HCT116 (cell line): Measurements from ENCODE around the gene DCST2. TPM values are rescaled to one million over a fixed set of nuclear protein-coding genes. Genes with fewer than 3 reads are reported as not detected.

Experiments used
- ATAC-seq: fragments of 200-7000 bp; cut with Tn5 transposase; 2 replicates; pipeline ENCODE4 v1.9.1; 2020; ENCODE audit warnings: mild to moderate bottlenecking, moderate library complexity
- BruUV-seq: library from RNA; stranded (reverse); fragments of 400-500 nt; replicated peaks from 2 replicates; lab custom pipeline; 2021; lab: Mats Ljungman, UMichigan
- CTCF ChIA-PET: fragments of 300-600 bp; sonication (Branson Sonifier 250); formaldehyde crosslinking; loops from one replicate; lab custom pipeline; 2021; ENCODE audit warnings: antibody characterized with exemption; lab: Charles Lee
- POLR2A ChIA-PET: fragments of 300-600, 350-600 bp; sonication (Branson Sonifier 250); formaldehyde crosslinking; loops from one replicate; lab custom pipeline; 2021; ENCODE audit warnings: antibody characterized with exemption; lab: Charles Lee
- RAD21 ChIA-PET, 2 experiments: fragments of 300-600 bp; sonication (Branson Sonifier 250); formaldehyde crosslinking; loops; one replicate each; lab custom pipeline; 2023; ENCODE audit warnings: low total read pairs in 2 of 2; ENCODE audit not compliant: uncharacterized antibody in 2 of 2, unreplicated experiment in 2 of 2, low non-redundant PET in 1 of 2; lab: Charles Lee
- DNase-seq: peaks from one replicate; pipeline ENCODE4 v3.0.0-alpha.2; 2010; ENCODE audit warnings: low read depth, low spot score
- H2AFZ ChIP-seq: fragments of 200-600 bp; shearing (Covaris generic), sonication (generic); 2 replicates; pipeline ENCODE4 v1.6.1; 2017; ENCODE audit warnings: low read depth, mixed run types, mixed read lengths, antibody characterized with exemption, low read length; ENCODE audit not compliant: poor library complexity, severe bottlenecking
- H3K27ac ChIP-seq: 2 replicates; pipeline ENCODE4 v1.5.1; 2012; ENCODE audit warnings: low read depth, low read length
- H3K27me3 ChIP-seq: fragments of 200-600 bp; sonication (generic); 2 replicates; pipeline ENCODE4 v1.6.1; 2016; ENCODE audit warnings: mixed run types, low read length, mixed read lengths; ENCODE audit not compliant: insufficient read depth
- H3K36me3 ChIP-seq, 2 experiments: fragments of 200-500 bp in 1 of 2; fragments of 200-600 bp in 1 of 2; sonication (Bioruptor generic) in 1 of 2; sonication (generic) in 1 of 2; 2 replicates each; pipeline versions ENCODE4 v1.5.1 to v1.6.1; 2014 to 2016; ENCODE audit warnings: low read length in 2 of 2, inconsistent platforms in 1 of 2, mixed read lengths in 1 of 2, mixed run types in 1 of 2; ENCODE audit not compliant: insufficient read depth in 2 of 2, control insufficient read depth in 1 of 2
- H3K4me1 ChIP-seq, 2 experiments: fragments of 200-600 bp in 1 of 2; sonication (generic) in 1 of 2; 2 replicates each; pipeline versions ENCODE4 v1.5.1 to v1.6.1; 2012 to 2017; ENCODE audit warnings: low read length in 2 of 2, inconsistent platforms in 1 of 2, mild to moderate bottlenecking in 1 of 2, mixed read lengths in 1 of 2, mixed run types in 1 of 2, moderate library complexity in 1 of 2; ENCODE audit not compliant: insufficient read depth in 2 of 2, control insufficient read depth in 1 of 2
- H3K4me2 ChIP-seq: fragments of 200-600 bp; sonication (generic); 2 replicates; pipeline ENCODE4 v1.6.1; 2017; ENCODE audit warnings: mixed run types, low read length, mixed read lengths
- H3K4me3 ChIP-seq, 2 experiments: fragments of 200-600 bp in 1 of 2; sonication (generic) in 1 of 2; replicated peaks in 1 of 2; 2 replicates each; pipeline ENCODE4 v1.5.1; 2011 to 2016; ENCODE audit warnings: low read length in 2 of 2, control low read depth in 1 of 2, low read depth in 1 of 2, mild to moderate bottlenecking in 1 of 2, mixed read lengths in 1 of 2, mixed run types in 1 of 2
- H3K79me2 ChIP-seq: fragments of 200-600 bp; sonication (generic); 2 replicates; pipeline ENCODE4 v1.6.1; 2017; ENCODE audit warnings: mild to moderate bottlenecking, mixed run types, low read length, moderate library complexity, mixed read lengths; ENCODE audit not compliant: insufficient read depth
- H3K9ac ChIP-seq: fragments of 200-600 bp; sonication (generic); 2 replicates; pipeline ENCODE4 v1.6.1; 2016; ENCODE audit warnings: low read length, mixed read lengths
- H3K9me2 ChIP-seq: fragments of 200-600 bp; sonication (generic), shearing (Covaris generic); 2 replicates; pipeline ENCODE4 v1.6.1; 2017; ENCODE audit warnings: mixed run types, mild to moderate bottlenecking, moderate library complexity; ENCODE audit not compliant: insufficient read depth
- H3K9me3 ChIP-seq, 2 experiments: fragments of 200-500 bp in 1 of 2; fragments of 200-600 bp in 1 of 2; sonication (Bioruptor generic) in 1 of 2; sonication (generic) in 1 of 2; 2 replicates each; pipeline ENCODE4 v1.6.1; 2014 to 2017; ENCODE audit warnings: low read length in 2 of 2, mixed read lengths in 2 of 2, inconsistent platforms in 1 of 2, low read depth in 1 of 2, mild to moderate bottlenecking in 1 of 2, mixed run types in 1 of 2, moderate library complexity in 1 of 2; ENCODE audit not compliant: control insufficient read depth in 1 of 2, insufficient read depth in 1 of 2
- H4K20me1 ChIP-seq: fragments of 200-600 bp; sonication (generic), shearing (Covaris generic); 2 replicates; pipeline ENCODE4 v1.6.1; 2017; ENCODE audit warnings: mixed run types, mild to moderate bottlenecking, moderate library complexity; ENCODE audit not compliant: insufficient read depth
- ATF3 ChIP-seq: IDR thresholded peaks from 2 replicates; pipeline ENCODE4 v1.6.1; 2012
- EGR1 ChIP-seq: IDR thresholded peaks from 2 replicates; pipeline ENCODE4 v1.6.1; 2012; ENCODE audit warnings: low read depth
- EZH2 ChIP-seq: fragments of 200-600 bp; sonication (generic); IDR thresholded peaks from 2 replicates; pipeline ENCODE4 v1.6.1; 2017; ENCODE audit warnings: antibody characterized with exemption, mixed run types
- EZH2phosphoT487 ChIP-seq: fragments of 200-600 bp; IDR thresholded peaks from 2 replicates; pipeline ENCODE4 v1.6.1; 2018; ENCODE audit warnings: antibody characterized with exemption, borderline replicate concordance
- FOSL1 ChIP-seq: IDR thresholded peaks from 2 replicates; pipeline ENCODE4 v1.6.1; 2012; ENCODE audit warnings: low read depth
- JUND ChIP-seq: IDR thresholded peaks from 2 replicates; pipeline ENCODE4 v1.6.1; 2012
- POLR2A ChIP-seq: IDR thresholded peaks from 2 replicates; pipeline ENCODE4 v1.7.0; 2011; ENCODE audit warnings: borderline replicate concordance; ENCODE audit not compliant: insufficient read depth, insufficient read length; ENCODE audit errors: extremely low read depth
- POLR2AphosphoS5 ChIP-seq: IDR thresholded peaks from 2 replicates; pipeline ENCODE4 v1.6.1; 2011; ENCODE audit warnings: mild to moderate bottlenecking, low read depth, low read length, moderate library complexity
- SRF ChIP-seq: IDR thresholded peaks from 2 replicates; pipeline ENCODE4 v1.6.1; 2012; ENCODE audit warnings: low read depth
- TCF7L2 ChIP-seq: IDR thresholded peaks from 2 replicates; pipeline ENCODE4 v1.7.0; 2011; ENCODE audit warnings: borderline replicate concordance, inconsistent platforms; ENCODE audit not compliant: insufficient read depth, insufficient read length; ENCODE audit errors: extremely low read depth
- YY1 ChIP-seq: IDR thresholded peaks from 2 replicates; pipeline ENCODE4 v1.6.1; 2011; ENCODE audit warnings: low read length, low read depth, moderate library complexity, mild to moderate bottlenecking; ENCODE audit not compliant: insufficient replicate concordance; ENCODE audit errors: extremely low read depth
- ZFX ChIP-seq: fragments of 450-650 bp; IDR thresholded peaks from 2 replicates; pipeline ENCODE4 v1.6.1; 2017
- intact Hi-C: fragments of 100-400 bp; cut with micrococcal nuclease; formaldehyde crosslinking; loops from 2 replicates; pipeline ENCODE4 v1.10.0; 2022
- total RNA-seq: library from RNA; stranded (reverse); gene quantifications from one replicate; pipeline ENCODE4 v1.2.1, GENCODE V29; 2021; ENCODE audit not compliant: unreplicated experiment
- TF ChIP-seq, protein P1 (sequence below), 3 experiments: fragments of 200-600 bp in 1 of 3; sonication (generic) in 1 of 3; IDR thresholded peaks in 2 of 3; conservative IDR thresholded peaks in 1 of 3; 2 replicates each; pipeline ENCODE4 v1.5.1; 2012 to 2017; ENCODE audit warnings: low read depth in 2 of 3, low read length in 2 of 3, antibody characterized with exemption in 1 of 3, borderline replicate concordance in 1 of 3, control low read depth in 1 of 3, mild to moderate bottlenecking in 1 of 3, mixed read lengths in 1 of 3, mixed run types in 1 of 3, moderate library complexity in 1 of 3; ENCODE audit not compliant: insufficient read depth in 1 of 3
- TF ChIP-seq, protein P2 (sequence below): IDR thresholded peaks from 2 replicates; pipeline ENCODE4 v1.6.1; 2011; ENCODE audit warnings: mild to moderate bottlenecking, low read length, moderate library complexity; ENCODE audit not compliant: insufficient replicate concordance; ENCODE audit errors: extremely low read depth

The DCST2 gene
- total RNA-seq, 1 experiment from 2014 or later: 2.0 TPM

GRCh38 chr1:155001425-155001674, 32.2 kb downstream of the DCST2 start:
- Histone ChIP-seq H3K36me3 (no peaks in the 10 kb centered on the region; a peak in 1 of 4 replicates), H3K4me3 (peak overlapping the region; percentile 85 to 98), H3K27ac (peak overlapping the region; percentile 99)
- no TSS peak for BruUV-seq
- no peak for TF ChIP-seq EZH2
- TF ChIP-seq ZFX: no peak
- TF ChIP-seq SRF: no peak
- TF ChIP-seq, all 23 proteins: peak for 0
- ChIA-PET POLR2A (interaction anchor here (0.7 to 1.8 kb wide), 5 partner anchors 10 to 68 kb away, joined by 3 read pairs; no protein-coding TSS in a partner anchor), RAD21 (interaction anchor here in 1 of 2 experiments (0.6 kb wide), 1 partner anchor 69 kb away, joined by 4 read pairs; no protein-coding TSS in a partner anchor), CTCF (interaction anchor here (0.9 to 1.8 kb wide), 6 partner anchors 15 to 166 kb away, joined by 3 to 7 read pairs (median 3); partner anchors contain the start of genes ADAM15 and SHC1)
- Histone ChIP-seq H3K27me3 (no peaks in the 10 kb centered on the region), H3K9me2 (no peaks in the 10 kb centered on the region), H3K4me1 (peaks cover 22 to 60% of the 10 kb centered on the region in 2 experiments), H3K9ac (peak overlapping the region; percentile 91), H4K20me1 (no peaks in the 10 kb centered on the region), H3K9me3 (no peaks in the 10 kb centered on the region), H3K79me2 (peaks cover 37% of the 10 kb centered on the region), H2AFZ (no peak overlapping the region), H3K4me2 (peak overlapping the region; percentile 96)
- no peak; the same call in 1 of the 2 replicates for ATAC-seq
- intact Hi-C loops: loop anchor here (1.0 to 5.0 kb wide), 2 partner anchors 27 to 51 kb away; partner anchors contain the start of genes ADAM15 and CKS1B
- no peak for DNase-seq

DNA sequence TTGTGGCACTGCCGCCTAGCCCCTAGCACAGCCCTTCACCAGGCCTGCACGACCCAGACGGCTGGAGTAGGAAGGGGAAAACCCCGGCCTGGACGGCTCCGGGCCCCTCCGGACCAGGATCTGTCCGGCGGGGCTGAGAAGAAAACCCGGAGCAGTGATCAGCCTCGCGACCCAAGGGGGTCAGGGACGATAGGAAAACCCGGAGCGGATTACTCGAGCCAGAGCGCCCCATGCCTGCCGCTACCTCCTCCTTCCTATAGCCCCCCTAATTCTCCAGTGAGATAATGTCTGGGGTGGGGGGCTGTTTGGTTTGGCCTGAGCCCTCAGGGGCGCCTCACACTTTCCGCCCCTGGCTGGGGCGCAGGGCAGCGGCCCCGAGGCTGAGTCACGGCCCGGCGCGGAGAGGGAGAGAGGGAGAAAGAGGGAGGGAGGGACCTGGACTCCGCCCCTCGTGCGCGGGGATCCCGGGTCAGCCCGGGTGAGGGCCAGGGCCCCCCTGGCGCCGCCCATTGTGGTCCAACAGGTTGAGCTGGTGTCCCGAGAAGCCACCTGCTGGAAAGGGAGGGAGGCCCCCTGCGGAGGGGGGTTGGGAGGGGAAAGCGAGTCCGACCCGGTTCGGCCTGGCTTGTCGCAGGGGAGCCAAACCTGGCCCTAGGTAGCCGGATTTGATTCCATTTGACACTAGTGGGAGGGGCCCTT, 32.7 kb downstream of the DCST2 start:
- intact Hi-C loops: loop anchor here (1.0 to 5.0 kb wide), 2 partner anchors 27 to 51 kb away; partner anchors contain the start of genes ADAM15 and CKS1B
- POLR2A ChIA-PET: interaction anchor here (0.7 to 2.5 kb wide), 8 partner anchors 11 to 67 kb away, joined by 3 to 22 read pairs (median 3); partner anchors contain the start of genes FLAD1 and SHC1
- Histone ChIP-seq H2AFZ (no peak overlapping the region), H3K9me2 (no peaks in the 10 kb centered on the region), H3K4me2 (peak overlapping the region; percentile 96), H3K9me3 (no peaks in the 10 kb centered on the region), H3K27ac (peak overlapping the region; percentile 99), H3K9ac (peak overlapping the region; percentile 91), H3K4me3 (peak overlapping the region; percentile 85 to 98), H3K4me1 (peaks cover 26 to 60% of the 10 kb centered on the region in 2 experiments), H3K36me3 (no peaks in the 10 kb centered on the region), H3K79me2 (peaks cover 33% of the 10 kb centered on the region), H3K27me3 (no peaks in the 10 kb centered on the region), H4K20me1 (no peaks in the 10 kb centered on the region)
- peak; percentile 58 for ATAC-seq
- DNase-seq: peak; percentile 90
- RAD21 ChIA-PET: interaction anchor here in 1 of 2 experiments (0.6 kb wide), 1 partner anchor 69 kb away, joined by 4 read pairs; no protein-coding TSS in a partner anchor
- TF ChIP-seq EZH2 (no peak), YY1 (peak; percentile 71), EZH2phosphoT487 (no peak), JUND (no peak), ATF3 (no peak), TCF7L2 (no peak), POLR2AphosphoS5 (peak; percentile 82), POLR2A (peak; percentile 10), FOSL1 (no peak), EGR1 (no peak)
- TF ChIP-seq, protein P1, sequence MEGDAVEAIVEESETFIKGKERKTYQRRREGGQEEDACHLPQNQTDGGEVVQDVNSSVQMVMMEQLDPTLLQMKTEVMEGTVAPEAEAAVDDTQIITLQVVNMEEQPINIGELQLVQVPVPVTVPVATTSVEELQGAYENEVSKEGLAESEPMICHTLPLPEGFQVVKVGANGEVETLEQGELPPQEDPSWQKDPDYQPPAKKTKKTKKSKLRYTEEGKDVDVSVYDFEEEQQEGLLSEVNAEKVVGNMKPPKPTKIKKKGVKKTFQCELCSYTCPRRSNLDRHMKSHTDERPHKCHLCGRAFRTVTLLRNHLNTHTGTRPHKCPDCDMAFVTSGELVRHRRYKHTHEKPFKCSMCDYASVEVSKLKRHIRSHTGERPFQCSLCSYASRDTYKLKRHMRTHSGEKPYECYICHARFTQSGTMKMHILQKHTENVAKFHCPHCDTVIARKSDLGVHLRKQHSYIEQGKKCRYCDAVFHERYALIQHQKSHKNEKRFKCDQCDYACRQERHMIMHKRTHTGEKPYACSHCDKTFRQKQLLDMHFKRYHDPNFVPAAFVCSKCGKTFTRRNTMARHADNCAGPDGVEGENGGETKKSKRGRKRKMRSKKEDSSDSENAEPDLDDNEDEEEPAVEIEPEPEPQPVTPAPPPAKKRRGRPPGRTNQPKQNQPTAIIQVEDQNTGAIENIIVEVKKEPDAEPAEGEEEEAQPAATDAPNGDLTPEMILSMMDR (IDR thresholded peaks at IDR 0.05 in 2 of 3, conservative IDR thresholded peaks at IDR 0.05 in 1 of 3; ENCODE audit: borderline replicate concordance in 1 of 3, insufficient read depth in 1 of 3, low read depth in 2 of 3, low read length in 2 of 3): no peak
- TF ChIP-seq, protein P2, sequence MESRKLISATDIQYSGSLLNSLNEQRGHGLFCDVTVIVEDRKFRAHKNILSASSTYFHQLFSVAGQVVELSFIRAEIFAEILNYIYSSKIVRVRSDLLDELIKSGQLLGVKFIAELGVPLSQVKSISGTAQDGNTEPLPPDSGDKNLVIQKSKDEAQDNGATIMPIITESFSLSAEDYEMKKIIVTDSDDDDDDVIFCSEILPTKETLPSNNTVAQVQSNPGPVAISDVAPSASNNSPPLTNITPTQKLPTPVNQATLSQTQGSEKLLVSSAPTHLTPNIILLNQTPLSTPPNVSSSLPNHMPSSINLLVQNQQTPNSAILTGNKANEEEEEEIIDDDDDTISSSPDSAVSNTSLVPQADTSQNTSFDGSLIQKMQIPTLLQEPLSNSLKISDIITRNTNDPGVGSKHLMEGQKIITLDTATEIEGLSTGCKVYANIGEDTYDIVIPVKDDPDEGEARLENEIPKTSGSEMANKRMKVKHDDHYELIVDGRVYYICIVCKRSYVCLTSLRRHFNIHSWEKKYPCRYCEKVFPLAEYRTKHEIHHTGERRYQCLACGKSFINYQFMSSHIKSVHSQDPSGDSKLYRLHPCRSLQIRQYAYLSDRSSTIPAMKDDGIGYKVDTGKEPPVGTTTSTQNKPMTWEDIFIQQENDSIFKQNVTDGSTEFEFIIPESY: no peak
- CTCF ChIA-PET: interaction anchor here (0.9 to 2.6 kb wide), 10 partner anchors 15 to 556 kb away, joined by 3 to 25 read pairs (median 3); partner anchors contain the start of genes ADAM15, FLAD1, PYGO2 and SHC1
- BruUV-seq: no TSS peak
